GM23338 (cell line): ENCODE data around the gene CADM4. TPM values are rescaled to one million over a fixed set of nuclear protein-coding genes. Genes with fewer than 3 reads are reported as not detected.

Experiments used
- ATAC-seq: fragments of 200-7000 bp; cut with Tn5 transposase; 3 replicates; pipeline ENCODE4 v1.9.1; 2020
- DNase-seq: peaks from one replicate; pipeline ENCODE4 v3.0.0-alpha.2; 2015; ENCODE audit warnings: low spot score
- H2AFZ ChIP-seq: fragments of 200-600 bp; sonication (generic); 2 replicates; pipeline ENCODE4 v1.8.0; 2016; ENCODE audit warnings: antibody characterized with exemption, mild to moderate bottlenecking, moderate library complexity
- H3F3A ChIP-seq: fragments of 200-600 bp; sonication (generic); replicated peaks from 2 replicates; pipeline ENCODE4 v1.8.0; 2017; ENCODE audit warnings: antibody characterized with exemption, mixed run types, low read depth
- H3K27ac ChIP-seq: fragments of 200-600 bp; sonication (generic); 2 replicates; pipeline ENCODE4 v1.6.1; 2016; ENCODE audit warnings: low read depth
- H3K27me3 ChIP-seq: fragments of 200-600 bp; sonication (generic); 2 replicates; pipeline ENCODE4 v1.8.0; 2016; ENCODE audit warnings: mild to moderate bottlenecking, mixed run types, moderate library complexity; ENCODE audit not compliant: insufficient read depth
- H3K36me3 ChIP-seq: fragments of 200-600 bp; sonication (generic); 2 replicates; pipeline ENCODE4 v1.8.0; 2016; ENCODE audit warnings: mild to moderate bottlenecking; ENCODE audit not compliant: insufficient read depth
- H3K4me1 ChIP-seq: fragments of 200-600 bp; sonication (generic); 2 replicates; pipeline ENCODE4 v1.8.0; 2016; ENCODE audit warnings: mild to moderate bottlenecking, moderate library complexity; ENCODE audit not compliant: insufficient read depth
- H3K4me2 ChIP-seq: fragments of 200-600 bp; sonication (generic); 2 replicates; pipeline ENCODE4 v1.7.1; 2017; ENCODE audit warnings: mixed run types
- H3K4me3 ChIP-seq: fragments of 200-600 bp; sonication (generic); 2 replicates; pipeline ENCODE4 v1.6.1; 2016; ENCODE audit warnings: mixed run types
- H3K79me2 ChIP-seq: fragments of 200-600 bp; sonication (generic); replicated peaks from 2 replicates; pipeline ENCODE4 v1.8.0; 2017; ENCODE audit warnings: mild to moderate bottlenecking; ENCODE audit not compliant: insufficient read depth
- H3K9me2 ChIP-seq: fragments of 200-600 bp; sonication (generic); 2 replicates; pipeline ENCODE4 v1.8.0; 2017; ENCODE audit not compliant: insufficient read depth
- H4K20me1 ChIP-seq: fragments of 200-600 bp; sonication (generic); replicated peaks from 2 replicates; pipeline ENCODE4 v1.8.0; 2017; ENCODE audit warnings: mild to moderate bottlenecking; ENCODE audit not compliant: insufficient read depth
- H3K27ac Mint-ChIP-seq: 2 replicates; pipeline ENCODE4 v1.8.0; 2020; ENCODE audit warnings: inconsistent platforms, mild to moderate bottlenecking, moderate library complexity, mixed read lengths
- H3K27me3 Mint-ChIP-seq: 3 replicates; pipeline ENCODE4 v1.8.0; 2022; ENCODE audit warnings: low read depth, mild to moderate bottlenecking, moderate library complexity, mixed read lengths, inconsistent platforms; ENCODE audit not compliant: insufficient read depth, poor library complexity
- H3K36me3 Mint-ChIP-seq: 3 replicates; pipeline ENCODE4 v1.8.0; 2021; ENCODE audit warnings: low read depth, mild to moderate bottlenecking, inconsistent platforms, moderate library complexity, mixed read lengths
- H3K4me1 Mint-ChIP-seq: 3 replicates; pipeline ENCODE4 v1.8.0; 2020; ENCODE audit warnings: mild to moderate bottlenecking, inconsistent platforms, mixed read lengths
- H3K4me3 Mint-ChIP-seq: 3 replicates; pipeline ENCODE4 v1.8.0; 2021; ENCODE audit warnings: moderate library complexity, mild to moderate bottlenecking, inconsistent platforms, mixed read lengths
- H3K9me3 Mint-ChIP-seq: 3 replicates; pipeline ENCODE4 v1.8.0; 2020; ENCODE audit warnings: moderate library complexity, mild to moderate bottlenecking, inconsistent platforms, mixed read lengths
- CREB1 ChIP-seq: fragments of 250-450 bp; sonication (Bioruptor Pico); IDR thresholded peaks from 2 replicates; pipeline ENCODE4 v1.5.0; 2020; ENCODE audit warnings: low read depth, mild to moderate bottlenecking, moderate library complexity
- CTCF ChIP-seq, 2 experiments: fragments of 200-600 bp in 1 of 2; sonication (generic) in 1 of 2; conservative IDR thresholded peaks; 2 replicates each; pipeline versions ENCODE4 v1.5.1 to v1.6.1; 2016 to 2017; ENCODE audit warnings: antibody characterized with exemption in 2 of 2, low read depth in 2 of 2, mild to moderate bottlenecking in 2 of 2, moderate library complexity in 1 of 2
- EZH2 ChIP-seq: fragments of 200-600 bp; sonication (generic); IDR thresholded peaks from one replicate; pipeline ENCODE4 v1.8.0; 2017; ENCODE audit warnings: antibody characterized with exemption, mild to moderate bottlenecking, low read depth; ENCODE audit not compliant: unreplicated experiment
- EZH2phosphoT487 ChIP-seq: fragments of 200-600 bp; sonication (generic); IDR thresholded peaks from one replicate; pipeline ENCODE4 v1.8.1; 2018; ENCODE audit warnings: antibody characterized with exemption; ENCODE audit not compliant: unreplicated experiment
- JUNB ChIP-seq: IDR thresholded peaks from one replicate; pipeline ENCODE4 v1.6.1; 2016; ENCODE audit warnings: antibody characterized with exemption; ENCODE audit not compliant: unreplicated experiment
- NANOG ChIP-seq: IDR thresholded peaks from 2 replicates; pipeline ENCODE4 v1.6.1; 2016; ENCODE audit warnings: antibody characterized with exemption, borderline replicate concordance
- POLR2AphosphoS5 ChIP-seq: IDR thresholded peaks from 2 replicates; pipeline ENCODE4 v1.6.1; 2016; ENCODE audit warnings: antibody characterized with exemption, low read depth
- STAT1 ChIP-seq: IDR thresholded peaks from one replicate; pipeline ENCODE4 v1.6.1; 2016; ENCODE audit warnings: antibody characterized with exemption; ENCODE audit not compliant: unreplicated experiment
- ZNF114 ChIP-seq: fragments of 250-450 bp; sonication (Bioruptor Pico); IDR thresholded peaks from 2 replicates; pipeline ENCODE4 v1.5.0; 2020; ENCODE audit warnings: mild to moderate bottlenecking, moderate library complexity
- ZNF331 ChIP-seq: fragments of 250-450 bp; sonication (Bioruptor Pico); IDR thresholded peaks from 2 replicates; pipeline ENCODE4 v1.5.0; 2020; ENCODE audit warnings: low read depth, mild to moderate bottlenecking, moderate library complexity
- ZNF462 ChIP-seq: fragments of 250-450 bp; sonication (Bioruptor Pico); IDR thresholded peaks from 2 replicates; pipeline ENCODE4 v1.5.0; 2020; ENCODE audit warnings: mild to moderate bottlenecking, moderate library complexity
- polyA plus RNA-seq: library from polyadenylated mRNA; unstranded; fragments of >200 nt; fragmentation: Nextera tagmentation; extraction: Ambion mirVana; gene quantifications from 2 replicates; pipeline ENCODE4 v1.2.1, GENCODE V29; 2016
- total RNA-seq: library from RNA; depleted of rRNA; stranded (reverse); fragments of >200 nt; shearing (Covaris generic); gene quantifications from 2 replicates; pipeline ENCODE4 v1.2.3, GENCODE V29; 2014
- TF ChIP-seq, protein P1 (sequence below): IDR thresholded peaks from one replicate; pipeline ENCODE4 v1.6.1; 2018; ENCODE audit warnings: antibody characterized with exemption; ENCODE audit not compliant: unreplicated experiment
- TF ChIP-seq, protein P2 (sequence below): IDR thresholded peaks from 2 replicates; pipeline ENCODE4 v1.6.1; 2016; ENCODE audit warnings: antibody characterized with exemption

CADM4 gene
- total and polyA plus RNA-seq, 2 experiments from 2014 or later, result 3.7 to 21.2 TPM

GRCh38 chr19:43660301-43660970 is 20.8 kb upstream of the CADM4 start:
- ATAC-seq (no peak), DNase-seq (no peak)
- Mint-ChIP-seq H3K4me1 (no peaks in the 10 kb centered on the region), H3K27ac (no peak overlapping the region), H3K9me3 (no peaks in the 10 kb centered on the region; the same call in 2 of the 3 replicates), H3K4me3 (no peak overlapping the region), H3K27me3 (peaks cover 10% of the 10 kb centered on the region), H3K36me3 (peaks cover 75% of the 10 kb centered on the region)
- no peaks in the 10 kb centered on the region for H3K27me3 ChIP-seq
- H4K20me1 ChIP-seq, result no peaks in the 10 kb centered on the region
- no peaks in the 10 kb centered on the region; the same call in 1 of the 2 replicates for H3K36me3 ChIP-seq
- H3K4me3 ChIP-seq, result no peak overlapping the region
- no peak overlapping the region for H3K4me2 ChIP-seq
- H3F3A ChIP-seq, result no peaks in the 10 kb centered on the region
- no peaks in the 10 kb centered on the region for H3K79me2 ChIP-seq
- no peaks in the 10 kb centered on the region for H3K9me2 ChIP-seq
- H2AFZ ChIP-seq, result no peak overlapping the region
- no peak for TF ChIP-seq STAT1
- TF ChIP-seq CREB1, result no peak
- TF ChIP-seq EZH2, result no peak
- TF ChIP-seq POLR2AphosphoS5, result no peak
- TF ChIP-seq, protein P1, sequence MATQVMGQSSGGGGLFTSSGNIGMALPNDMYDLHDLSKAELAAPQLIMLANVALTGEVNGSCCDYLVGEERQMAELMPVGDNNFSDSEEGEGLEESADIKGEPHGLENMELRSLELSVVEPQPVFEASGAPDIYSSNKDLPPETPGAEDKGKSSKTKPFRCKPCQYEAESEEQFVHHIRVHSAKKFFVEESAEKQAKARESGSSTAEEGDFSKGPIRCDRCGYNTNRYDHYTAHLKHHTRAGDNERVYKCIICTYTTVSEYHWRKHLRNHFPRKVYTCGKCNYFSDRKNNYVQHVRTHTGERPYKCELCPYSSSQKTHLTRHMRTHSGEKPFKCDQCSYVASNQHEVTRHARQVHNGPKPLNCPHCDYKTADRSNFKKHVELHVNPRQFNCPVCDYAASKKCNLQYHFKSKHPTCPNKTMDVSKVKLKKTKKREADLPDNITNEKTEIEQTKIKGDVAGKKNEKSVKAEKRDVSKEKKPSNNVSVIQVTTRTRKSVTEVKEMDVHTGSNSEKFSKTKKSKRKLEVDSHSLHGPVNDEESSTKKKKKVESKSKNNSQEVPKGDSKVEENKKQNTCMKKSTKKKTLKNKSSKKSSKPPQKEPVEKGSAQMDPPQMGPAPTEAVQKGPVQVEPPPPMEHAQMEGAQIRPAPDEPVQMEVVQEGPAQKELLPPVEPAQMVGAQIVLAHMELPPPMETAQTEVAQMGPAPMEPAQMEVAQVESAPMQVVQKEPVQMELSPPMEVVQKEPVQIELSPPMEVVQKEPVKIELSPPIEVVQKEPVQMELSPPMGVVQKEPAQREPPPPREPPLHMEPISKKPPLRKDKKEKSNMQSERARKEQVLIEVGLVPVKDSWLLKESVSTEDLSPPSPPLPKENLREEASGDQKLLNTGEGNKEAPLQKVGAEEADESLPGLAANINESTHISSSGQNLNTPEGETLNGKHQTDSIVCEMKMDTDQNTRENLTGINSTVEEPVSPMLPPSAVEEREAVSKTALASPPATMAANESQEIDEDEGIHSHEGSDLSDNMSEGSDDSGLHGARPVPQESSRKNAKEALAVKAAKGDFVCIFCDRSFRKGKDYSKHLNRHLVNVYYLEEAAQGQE, result no peak
- TF ChIP-seq, protein P2, sequence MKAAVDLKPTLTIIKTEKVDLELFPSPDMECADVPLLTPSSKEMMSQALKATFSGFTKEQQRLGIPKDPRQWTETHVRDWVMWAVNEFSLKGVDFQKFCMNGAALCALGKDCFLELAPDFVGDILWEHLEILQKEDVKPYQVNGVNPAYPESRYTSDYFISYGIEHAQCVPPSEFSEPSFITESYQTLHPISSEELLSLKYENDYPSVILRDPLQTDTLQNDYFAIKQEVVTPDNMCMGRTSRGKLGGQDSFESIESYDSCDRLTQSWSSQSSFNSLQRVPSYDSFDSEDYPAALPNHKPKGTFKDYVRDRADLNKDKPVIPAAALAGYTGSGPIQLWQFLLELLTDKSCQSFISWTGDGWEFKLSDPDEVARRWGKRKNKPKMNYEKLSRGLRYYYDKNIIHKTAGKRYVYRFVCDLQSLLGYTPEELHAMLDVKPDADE, result no peak
- TF ChIP-seq JUNB, result no peak
- no peak for TF ChIP-seq ZNF462 (CRISPR knock-in tag)
- no peak for TF ChIP-seq CTCF (conservative IDR thresholded peaks at IDR 0.05; ENCODE audit: low read depth in 2 of 2)
- no peak for TF ChIP-seq EZH2phosphoT487
- no peak for TF ChIP-seq ZNF114 (CRISPR knock-in tag)
- no peak for TF ChIP-seq NANOG
- TF ChIP-seq ZNF331 (CRISPR knock-in tag), result no peak
- no peaks in the 10 kb centered on the region for H3K4me1 ChIP-seq
- H3K27ac ChIP-seq, result no peak overlapping the region
